GM19023 (cell line): ENCODE measurements around the gene STX16.

Experiments used
- ATAC-seq: cut with Tn5 transposase; IDR thresholded peaks from one replicate; pipeline ENCODE4 v1.9.1; 2021; ENCODE audit warnings: mild to moderate bottlenecking, moderate library complexity; ENCODE audit not compliant: unreplicated experiment

The STX16 gene

GRCh38 chr20:58696411-58696961, 45.4 kb downstream of the STX16 start:
- ATAC-seq, result no peak

- no peak for ATAC-seq
Observed at GRCh38 chr20:58697201-58697866, 46.3 kb downstream of the STX16 start.

- ATAC-seq, result no peak
Observed at GRCh38 chr20:58697867-58698703, 47.0 kb downstream of the STX16 start.

GRCh38 chr20:58698741-58699622, 47.9 kb downstream of the STX16 start:
- no peak for ATAC-seq

GRCh38 chr20:58699623-58700107, 48.6 kb downstream of the STX16 start:
- no peak for ATAC-seq

- no peak for ATAC-seq
Observed at GRCh38 chr20:58700121-58700821, 49.2 kb downstream of the STX16 start.

GRCh38 chr20:58700823-58701222, 49.7 kb downstream of the STX16 start:
- ATAC-seq, result no peak

- ATAC-seq, result no peak
Observed at GRCh38 chr20:58701431-58702160, 50.5 kb downstream of the STX16 start.

GRCh38 chr20:58702161-58702510, 51.1 kb downstream of the STX16 start:
- no peak for ATAC-seq

GRCh38 chr20:58702859-58703648, 52.0 kb downstream of the STX16 start:
- no peak for ATAC-seq

- no peak for ATAC-seq
Observed at GRCh38 chr20:58703765-58704371, 52.8 kb downstream of the STX16 start.

GRCh38 chr20:58705208-58705926, 54.3 kb downstream of the STX16 start:
- no peak for ATAC-seq

- no peak for ATAC-seq
Observed at GRCh38 chr20:58706150-58706892, 55.2 kb downstream of the STX16 start.

GRCh38 chr20:58706975-58707681, 56.0 kb downstream of the STX16 start:
- no peak for ATAC-seq

- ATAC-seq, result no peak
Observed at GRCh38 chr20:58707770-58708169, 56.7 kb downstream of the STX16 start.

- no peak for ATAC-seq
Observed at GRCh38 chr20:58708246-58708931, 57.3 kb downstream of the STX16 start.
